DOHH2 (cell line): ENCODE results near the gene CMSS1.

Experiments
- EZH2phosphoT487 ChIP-seq: fragments of 200-600 bp; sonication (generic); IDR thresholded peaks from 2 replicates; pipeline ENCODE4 v1.6.1; 2017; ENCODE audit warnings: borderline replicate concordance, mild to moderate bottlenecking, antibody characterized with exemption, low read length, moderate library complexity, mixed read lengths
- TF ChIP-seq, protein P1 (sequence below): fragments of 200-600 bp; sonication (generic); IDR thresholded peaks from one replicate; pipeline ENCODE4 v1.5.1; 2014; ENCODE audit warnings: antibody characterized with exemption, mild to moderate bottlenecking, low read depth, low read length; ENCODE audit not compliant: poor library complexity, severe bottlenecking

DNA sequence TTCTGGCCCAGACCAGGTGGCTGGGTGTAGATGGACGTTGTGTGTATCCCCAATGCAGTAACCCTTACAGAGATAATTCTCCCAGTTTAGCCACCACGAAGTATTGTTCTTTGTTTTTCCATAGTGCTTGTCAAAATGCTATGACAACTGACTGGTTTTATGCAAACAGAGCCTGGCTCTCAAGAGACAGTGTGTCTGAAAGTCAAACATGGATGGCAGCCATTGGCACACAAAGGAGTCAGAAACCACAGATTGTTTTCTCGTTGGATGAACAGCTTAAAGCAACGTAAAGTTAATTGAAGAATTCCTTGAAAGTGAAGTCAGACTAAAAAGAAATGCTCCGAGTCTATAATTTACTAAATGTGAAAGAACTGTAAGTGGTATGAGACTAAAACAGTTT, 205.5 kb downstream of the CMSS1 start:
- TF ChIP-seq, protein P1, sequence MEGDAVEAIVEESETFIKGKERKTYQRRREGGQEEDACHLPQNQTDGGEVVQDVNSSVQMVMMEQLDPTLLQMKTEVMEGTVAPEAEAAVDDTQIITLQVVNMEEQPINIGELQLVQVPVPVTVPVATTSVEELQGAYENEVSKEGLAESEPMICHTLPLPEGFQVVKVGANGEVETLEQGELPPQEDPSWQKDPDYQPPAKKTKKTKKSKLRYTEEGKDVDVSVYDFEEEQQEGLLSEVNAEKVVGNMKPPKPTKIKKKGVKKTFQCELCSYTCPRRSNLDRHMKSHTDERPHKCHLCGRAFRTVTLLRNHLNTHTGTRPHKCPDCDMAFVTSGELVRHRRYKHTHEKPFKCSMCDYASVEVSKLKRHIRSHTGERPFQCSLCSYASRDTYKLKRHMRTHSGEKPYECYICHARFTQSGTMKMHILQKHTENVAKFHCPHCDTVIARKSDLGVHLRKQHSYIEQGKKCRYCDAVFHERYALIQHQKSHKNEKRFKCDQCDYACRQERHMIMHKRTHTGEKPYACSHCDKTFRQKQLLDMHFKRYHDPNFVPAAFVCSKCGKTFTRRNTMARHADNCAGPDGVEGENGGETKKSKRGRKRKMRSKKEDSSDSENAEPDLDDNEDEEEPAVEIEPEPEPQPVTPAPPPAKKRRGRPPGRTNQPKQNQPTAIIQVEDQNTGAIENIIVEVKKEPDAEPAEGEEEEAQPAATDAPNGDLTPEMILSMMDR: no peak
- no peak for TF ChIP-seq EZH2phosphoT487
